ENCODE measurements around the gene MEIOB. TPM values are rescaled to one million over a fixed set of nuclear protein-coding genes. Genes with fewer than 3 reads are reported as not detected.

MEIOB gene
- total RNA-seq, 2 experiments from 2014 or later = not detected

GRCh38 chr16:1791943-1792812, 79.8 kb downstream of the MEIOB start:
- Mint-ChIP-seq H3K27me3 (no peaks in the 10 kb centered on the region), H3K9me3 (no peaks in the 10 kb centered on the region), H3K4me3 (no peak overlapping the region), H3K4me1 (peaks cover 1% of the 10 kb centered on the region), H3K36me3 (peaks cover 3% of the 10 kb centered on the region), H3K27ac (no peak overlapping the region)
- POLR2A ChIA-PET = interaction anchor here (1.4 kb wide), 1 partner anchor 10 kb away, joined by 5 read pairs; the partner anchor contains the start of genes NUBP2 and SPSB3
- DNase-seq (peak; percentile 25), ATAC-seq (ENCODE audit: low read depth) (no peak)

- Mint-ChIP-seq H3K9me3 (no peaks in the 10 kb centered on the region), H3K27me3 (no peaks in the 10 kb centered on the region), H3K36me3 (peaks cover 1% of the 10 kb centered on the region), H3K27ac (no peak overlapping the region), H3K4me3 (no peak overlapping the region), H3K4me1 (peaks cover 1% of the 10 kb centered on the region)
- peak; percentile 28 for DNase-seq
- no peak for ATAC-seq (ENCODE audit: low read depth)
- POLR2A ChIA-PET = interaction anchor here (1.4 kb wide), 1 partner anchor 9 kb away, joined by 5 read pairs; the partner anchor contains the start of genes NUBP2 and SPSB3
Observed at GRCh38 chr16:1791256-1791942, 80.6 kb downstream of the MEIOB start.

- no peaks in the 10 kb centered on the region for H3K9me3 Mint-ChIP-seq
- peaks cover 1% of the 10 kb centered on the region for H3K4me1 Mint-ChIP-seq
- ATAC-seq (ENCODE audit: low read depth) (no peak), DNase-seq (no peak)
- H3K27ac Mint-ChIP-seq = no peak overlapping the region
- H3K27me3 Mint-ChIP-seq = no peaks in the 10 kb centered on the region
- H3K4me3 Mint-ChIP-seq = no peak overlapping the region
- peaks cover 1% of the 10 kb centered on the region for H3K36me3 Mint-ChIP-seq
- POLR2A ChIA-PET = interaction anchor here (1.4 kb wide), 1 partner anchor 8 kb away, joined by 5 read pairs; the partner anchor contains the start of genes NUBP2 and SPSB3
Observed at GRCh38 chr16:1790611-1791255, 81.2 kb downstream of the MEIOB start.

- Mint-ChIP-seq H3K36me3 (peaks cover 1% of the 10 kb centered on the region), H3K4me3 (no peak overlapping the region), H3K27me3 (no peaks in the 10 kb centered on the region), H3K4me1 (peaks cover 1% of the 10 kb centered on the region), H3K9me3 (no peaks in the 10 kb centered on the region), H3K27ac (no peak overlapping the region)
- DNase-seq = no peak
- POLR2A ChIA-PET = no interaction called here
- no peak for ATAC-seq (ENCODE audit: low read depth)
Observed at GRCh38 chr16:1790261-1790610, 81.7 kb downstream of the MEIOB start.

- Mint-ChIP-seq H3K27me3 (no peaks in the 10 kb centered on the region), H3K4me1 (peaks cover 4% of the 10 kb centered on the region), H3K9me3 (no peaks in the 10 kb centered on the region), H3K4me3 (no peak overlapping the region), H3K36me3 (peaks cover 1% of the 10 kb centered on the region), H3K27ac (no peak overlapping the region)
- POLR2A ChIA-PET = no interaction called here
- ATAC-seq (ENCODE audit: low read depth) = no peak
- DNase-seq = no peak
Observed at GRCh38 chr16:1789643-1790045, 82.3 kb downstream of the MEIOB start.

GRCh38 chr16:1788708-1789100, 83.3 kb downstream of the MEIOB start:
- H3K27ac Mint-ChIP-seq = no peak overlapping the region
- peaks cover 1% of the 10 kb centered on the region for H3K36me3 Mint-ChIP-seq
- no peak overlapping the region for H3K4me3 Mint-ChIP-seq
- POLR2A ChIA-PET = no interaction called here
- no peaks in the 10 kb centered on the region for H3K27me3 Mint-ChIP-seq
- peaks cover 5% of the 10 kb centered on the region for H3K4me1 Mint-ChIP-seq
- DNase-seq (peak; percentile 26), ATAC-seq (ENCODE audit: low read depth) (no peak)
- no peaks in the 10 kb centered on the region for H3K9me3 Mint-ChIP-seq

- Mint-ChIP-seq H3K9me3 (no peaks in the 10 kb centered on the region), H3K27ac (no peak overlapping the region), H3K4me1 (peaks cover 8% of the 10 kb centered on the region), H3K27me3 (no peaks in the 10 kb centered on the region), H3K36me3 (peaks cover 1% of the 10 kb centered on the region), H3K4me3 (no peak overlapping the region)
- ATAC-seq (ENCODE audit: low read depth) = no peak
- DNase-seq = no peak
- POLR2A ChIA-PET = no interaction called here
Observed at GRCh38 chr16:1788095-1788707, 83.8 kb downstream of the MEIOB start.

GRCh38 chr16:1787322-1788094, 84.5 kb downstream of the MEIOB start:
- Mint-ChIP-seq H3K9me3 (no peaks in the 10 kb centered on the region), H3K27ac (no peak overlapping the region), H3K36me3 (peaks cover 1% of the 10 kb centered on the region), H3K4me1 (peaks cover 8% of the 10 kb centered on the region), H3K4me3 (no peak overlapping the region), H3K27me3 (no peaks in the 10 kb centered on the region)
- ATAC-seq (ENCODE audit: low read depth) = no peak
- DNase-seq = peak; percentile 29
- POLR2A ChIA-PET = no interaction called here

GRCh38 chr16:1787056-1787321, 85.0 kb downstream of the MEIOB start:
- Mint-ChIP-seq H3K4me1 (peaks cover 8% of the 10 kb centered on the region), H3K36me3 (peaks cover 1% of the 10 kb centered on the region), H3K4me3 (no peak overlapping the region), H3K9me3 (no peaks in the 10 kb centered on the region), H3K27me3 (no peaks in the 10 kb centered on the region), H3K27ac (no peak overlapping the region)
- DNase-seq (no peak), ATAC-seq (ENCODE audit: low read depth) (no peak)
- POLR2A ChIA-PET = no interaction called here

- no peak overlapping the region for H3K4me3 Mint-ChIP-seq
- ATAC-seq (ENCODE audit: low read depth) (no peak), DNase-seq (peak; percentile 24)
- H3K27me3 Mint-ChIP-seq = no peaks in the 10 kb centered on the region
- H3K27ac Mint-ChIP-seq = no peak overlapping the region
- POLR2A ChIA-PET = no interaction called here
- no peaks in the 10 kb centered on the region for H3K9me3 Mint-ChIP-seq
- H3K4me1 Mint-ChIP-seq = peaks cover 12% of the 10 kb centered on the region
- H3K36me3 Mint-ChIP-seq = peaks cover 4% of the 10 kb centered on the region
Observed at GRCh38 chr16:1786242-1787055, 85.5 kb downstream of the MEIOB start.

- no peak for DNase-seq
- H3K4me1 Mint-ChIP-seq = peaks cover 18% of the 10 kb centered on the region
- peaks cover 4% of the 10 kb centered on the region for H3K36me3 Mint-ChIP-seq
- H3K4me3 Mint-ChIP-seq = no peak overlapping the region
- H3K27me3 Mint-ChIP-seq = no peaks in the 10 kb centered on the region
- H3K9me3 Mint-ChIP-seq = no peaks in the 10 kb centered on the region
- POLR2A ChIA-PET = no interaction called here
- no peak for ATAC-seq (ENCODE audit: low read depth)
- H3K27ac Mint-ChIP-seq = no peak overlapping the region
Observed at GRCh38 chr16:1785846-1786170, 86.2 kb downstream of the MEIOB start.

Data from activated naive CD8-positive, alpha-beta T cell treated with anti-CD3 and anti-CD28 coated beads, Interleukin-2, amount 10 ng/mL, durations not matched to agents 7 days and 5 days (primary cell).